ENCODE data around the gene NBL1.

The NBL1 gene

DNA sequence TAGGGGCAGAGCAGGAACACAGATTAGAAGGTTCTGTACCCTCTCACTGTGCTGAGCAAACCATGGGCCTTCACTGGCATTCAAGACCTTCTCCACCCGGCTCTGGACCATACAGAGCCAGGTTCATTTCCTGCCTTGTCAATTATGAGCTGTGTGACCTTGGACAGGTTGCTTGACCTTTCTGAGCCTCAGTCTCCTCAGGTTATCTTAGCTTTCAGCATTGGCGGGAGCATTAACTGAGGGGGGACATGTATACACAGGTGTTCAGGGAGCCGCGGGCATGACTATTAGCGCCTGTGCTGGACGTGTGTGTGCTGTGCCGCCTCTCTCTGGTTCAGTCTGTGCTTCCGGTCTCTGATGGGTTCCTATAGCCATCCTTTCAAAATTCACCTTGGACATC is 52.7 kb downstream of the NBL1 start:
- ATAC-seq, result no peak
- no peak for TF ChIP-seq TSHZ2 (CRISPR knock-in tag; IDR thresholded peaks at IDR 0.05)
- no peak for TF ChIP-seq TCF4 (CRISPR knock-in tag; IDR thresholded peaks at IDR 0.05; ENCODE audit: borderline replicate concordance)
- no peak for TF ChIP-seq BACH2 (CRISPR knock-in tag; IDR thresholded peaks at IDR 0.05; ENCODE audit: borderline replicate concordance)
- TF ChIP-seq PPARA (CRISPR knock-in tag; IDR thresholded peaks at IDR 0.05; ENCODE audit: borderline replicate concordance), result no peak
- TF ChIP-seq ISL1 (CRISPR knock-in tag; IDR thresholded peaks at IDR 0.05), result no peak
- no peak for TF ChIP-seq ESRRG (CRISPR knock-in tag; IDR thresholded peaks at IDR 0.05)
- no peak for TF ChIP-seq ZFP30 (CRISPR knock-in tag; IDR thresholded peaks at IDR 0.05)
- no peak for TF ChIP-seq CREB5 (CRISPR knock-in tag; IDR thresholded peaks at IDR 0.05; ENCODE audit: low read depth)
- no peak for TF ChIP-seq GLIS3 (CRISPR knock-in tag; IDR thresholded peaks at IDR 0.05)
- TF ChIP-seq ARNTL (CRISPR knock-in tag; IDR thresholded peaks at IDR 0.05; ENCODE audit: borderline replicate concordance, low read depth), result no peak
- no peak for TF ChIP-seq ZFP3 (CRISPR knock-in tag; IDR thresholded peaks at IDR 0.05)
- TF ChIP-seq CSDC2 (CRISPR knock-in tag; IDR thresholded peaks at IDR 0.05), result no peak
- no peak for TF ChIP-seq PATZ1 (CRISPR knock-in tag; IDR thresholded peaks at IDR 0.05; ENCODE audit: borderline replicate concordance)

GRCh38 chr1:19698181-19698580 is 54.1 kb downstream of the NBL1 start:
- TF ChIP-seq SNAI2 (CRISPR knock-in tag; IDR thresholded peaks at IDR 0.05) (no peak), ZC3H10 (CRISPR knock-in tag; IDR thresholded peaks at IDR 0.05) (no peak), CSDC2 (CRISPR knock-in tag; IDR thresholded peaks at IDR 0.05) (no peak), ISL1 (CRISPR knock-in tag; IDR thresholded peaks at IDR 0.05) (no peak), TSHZ2 (CRISPR knock-in tag; IDR thresholded peaks at IDR 0.05) (no peak), PATZ1 (CRISPR knock-in tag; IDR thresholded peaks at IDR 0.05; ENCODE audit: borderline replicate concordance) (no peak), CSRNP3 (CRISPR knock-in tag; IDR thresholded peaks at IDR 0.05) (no peak), BACH2 (CRISPR knock-in tag; IDR thresholded peaks at IDR 0.05; ENCODE audit: borderline replicate concordance) (no peak), ZNF70 (CRISPR knock-in tag; IDR thresholded peaks at IDR 0.05) (no peak), ARNTL (CRISPR knock-in tag; IDR thresholded peaks at IDR 0.05; ENCODE audit: borderline replicate concordance, low read depth) (no peak)
- ATAC-seq, result no peak

Measured in SK-N-SH treated with all-trans-retinoic acid at 6 μM for 48 hours (cell line).